NK-92 treated with Interleukin-12 subunit alpha and Interleukin-12 subunit beta, amount 100 ng/mL, for 24 hours (cell line): ENCODE results near the gene LFNG.
"Not testable (repeated sequence)": the region's sequence is repeated elsewhere in the genome, so short reads cannot be mapped to it uniquely, and the experiment has no call there.

Experiments used
- DNase-seq: peaks from one replicate; lab custom pipeline; 2025; lab: John Stamatoyannopoulos, UW

Gene LFNG

DNA sequence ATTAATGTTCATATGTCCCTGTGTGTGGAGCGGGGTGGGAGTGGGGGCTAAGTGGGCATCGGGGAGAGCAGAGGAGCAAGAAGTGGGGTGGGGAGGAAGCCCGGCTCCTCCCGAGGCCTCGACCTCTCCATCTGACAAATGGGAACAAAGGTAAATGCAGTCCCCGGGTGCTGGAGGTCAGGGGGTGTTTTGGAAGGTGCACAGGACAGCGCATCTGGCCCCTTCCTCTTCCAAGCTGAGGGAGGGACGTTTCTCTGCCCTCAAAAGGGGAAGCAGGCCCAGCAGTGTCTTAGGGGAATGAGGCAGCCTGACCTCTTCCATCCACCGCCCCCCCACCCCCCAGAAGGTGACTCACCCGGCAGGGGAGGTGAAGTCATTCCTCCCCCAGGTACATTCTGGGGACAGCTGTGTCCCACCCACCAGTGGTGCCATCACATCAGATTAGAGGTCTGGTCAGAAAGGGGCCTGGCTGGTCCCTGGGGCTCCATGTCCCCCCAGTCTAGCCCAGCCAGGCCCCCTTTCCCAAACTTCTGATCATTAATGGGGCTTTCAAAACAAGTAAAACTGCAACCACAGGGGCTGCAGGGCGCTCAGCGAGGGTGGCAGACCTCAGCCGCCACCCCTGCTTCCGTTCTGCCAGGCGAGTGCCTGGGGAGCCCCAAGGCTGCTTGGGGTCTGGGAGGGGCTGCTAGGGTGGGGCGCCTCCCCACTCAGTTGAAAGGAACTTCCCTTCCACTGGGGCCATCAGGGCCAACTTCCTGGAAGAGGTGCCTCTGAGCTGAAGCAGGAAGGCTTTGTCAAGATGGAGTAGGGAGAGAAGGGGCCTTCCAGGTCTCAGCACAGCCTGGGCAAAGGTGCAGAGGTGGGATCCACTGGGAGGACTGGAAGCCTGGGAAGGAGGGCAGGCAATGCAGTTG lies 10.8 kb downstream of the LFNG start:
- DNase-seq = peak; percentile 73

DNA sequence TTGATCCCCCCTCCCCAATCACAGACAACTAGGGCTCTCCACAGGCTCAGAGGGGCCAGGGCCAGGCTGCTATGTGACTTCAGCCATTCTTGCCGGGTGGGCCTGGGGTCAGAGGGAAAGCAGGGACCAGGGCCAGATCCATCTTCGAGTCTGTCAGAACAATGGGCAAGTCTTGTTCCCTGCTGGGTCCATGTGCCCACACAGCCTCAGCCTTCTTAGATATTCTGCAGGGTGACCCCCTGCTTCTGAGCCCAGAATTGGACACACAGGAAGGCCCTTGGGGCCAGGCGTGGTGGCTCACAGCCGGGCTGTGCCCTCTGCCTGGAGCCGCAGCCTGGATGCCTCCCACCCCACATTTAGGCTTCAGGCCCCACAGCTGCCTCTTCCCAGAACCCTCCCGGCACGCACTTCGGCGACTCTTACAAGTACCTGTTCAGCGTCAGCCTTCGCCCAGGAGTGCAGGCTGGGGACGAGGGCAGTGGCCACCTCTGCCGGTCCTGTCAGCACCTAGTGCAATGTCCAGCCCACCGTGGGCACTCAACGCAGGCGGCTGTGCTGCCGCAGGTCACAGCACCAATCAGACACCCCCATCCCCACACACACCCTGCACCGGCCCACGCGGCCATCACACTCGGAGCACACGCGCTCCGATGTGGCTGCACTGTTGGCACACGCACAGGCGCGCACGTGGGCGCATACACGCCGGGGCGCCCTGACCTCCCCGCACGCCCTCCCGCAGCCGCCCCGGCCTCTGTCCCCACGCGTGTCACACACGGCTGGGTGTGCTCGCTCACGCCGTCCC lies 11.6 kb downstream of the LFNG start:
- DNase-seq = peak; percentile 23

DNA sequence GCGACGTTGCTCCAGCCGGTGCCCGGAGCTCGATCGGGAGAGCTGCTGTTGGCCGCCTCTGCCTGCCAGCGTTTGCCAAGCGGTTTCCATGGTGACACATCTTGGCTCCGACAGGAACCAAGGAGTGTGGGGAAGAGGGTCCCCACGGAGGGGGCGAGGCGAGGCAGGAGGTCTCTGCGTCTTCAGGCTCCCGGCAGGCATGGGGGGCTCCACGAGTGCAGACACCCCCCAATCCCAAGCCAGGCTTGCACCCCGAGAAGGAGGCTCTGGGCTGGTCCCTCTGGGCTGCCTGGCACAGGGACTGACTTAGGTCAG lies 12.2 kb downstream of the LFNG start:
- not testable (repeated sequence) for DNase-seq

DNA sequence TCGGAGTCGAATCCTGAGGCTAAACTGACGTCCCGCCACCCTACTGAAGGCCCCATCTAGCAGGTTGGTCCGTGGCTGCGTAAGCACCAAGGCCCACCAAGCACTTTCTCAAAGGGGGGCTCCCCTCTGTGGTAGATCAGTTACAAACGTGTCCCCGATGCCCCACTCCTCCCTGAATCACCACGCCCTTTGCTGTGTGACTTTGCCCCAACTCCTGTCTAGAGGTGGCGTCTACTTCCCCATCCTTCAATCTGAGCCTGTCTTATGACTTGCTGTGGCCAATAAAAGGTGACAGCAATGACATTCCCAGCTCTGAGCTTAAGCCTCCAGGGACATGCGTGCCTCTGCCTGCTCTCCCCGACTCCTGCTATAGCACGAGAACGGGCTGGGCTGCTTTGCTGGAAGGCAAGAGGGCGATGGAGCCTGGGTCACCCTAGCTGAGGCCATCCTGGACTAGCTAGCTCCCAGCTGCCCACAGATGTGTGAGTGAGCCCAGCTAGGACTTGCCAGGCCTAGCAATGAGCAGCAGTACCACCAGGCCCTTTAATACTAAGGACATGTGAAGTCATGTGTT lies 12.7 kb downstream of the LFNG start:
- DNase-seq = not testable (repeated sequence)

DNA sequence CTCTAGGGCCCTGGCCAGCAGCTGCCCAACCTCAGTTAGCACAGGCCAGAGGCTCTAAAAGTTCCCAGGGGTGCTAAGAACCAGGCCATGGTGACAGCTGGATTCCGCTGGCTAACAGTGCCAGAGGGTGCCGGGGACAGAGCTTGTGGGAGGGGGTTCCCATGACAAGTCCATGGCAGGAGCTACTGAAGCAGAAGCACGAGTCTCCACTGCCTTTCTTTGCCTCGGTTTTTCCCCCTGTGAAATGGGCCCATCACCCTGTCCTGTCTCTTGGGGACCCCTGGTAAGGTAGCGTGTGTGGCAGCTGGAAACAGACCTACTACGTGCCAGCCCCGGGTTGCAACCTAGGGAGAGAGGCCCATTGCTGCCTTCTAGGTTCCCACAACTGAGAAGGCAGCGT lies 13.2 kb downstream of the LFNG start:
- not testable (repeated sequence) for DNase-seq

DNA sequence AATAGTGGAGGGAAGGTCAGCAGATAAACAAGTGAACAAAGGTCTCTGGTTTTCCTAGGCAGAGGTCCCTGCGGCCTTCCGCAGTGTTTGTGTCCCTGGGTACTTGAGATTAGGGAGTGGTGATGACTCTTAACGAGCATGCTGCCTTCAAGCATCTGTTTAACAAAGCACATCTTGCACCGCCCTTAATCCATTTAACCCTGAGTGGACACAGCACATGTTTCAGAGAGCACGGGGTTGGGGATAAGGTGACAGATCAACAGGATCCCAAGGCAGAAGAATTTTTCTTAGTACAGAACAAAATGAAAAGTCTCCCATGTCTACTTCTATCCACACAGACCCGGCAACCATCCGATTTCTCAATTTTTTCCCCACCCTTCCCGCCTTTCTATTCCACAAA lies 14.0 kb downstream of the LFNG start:
- DNase-seq = not testable (repeated sequence)

DNA sequence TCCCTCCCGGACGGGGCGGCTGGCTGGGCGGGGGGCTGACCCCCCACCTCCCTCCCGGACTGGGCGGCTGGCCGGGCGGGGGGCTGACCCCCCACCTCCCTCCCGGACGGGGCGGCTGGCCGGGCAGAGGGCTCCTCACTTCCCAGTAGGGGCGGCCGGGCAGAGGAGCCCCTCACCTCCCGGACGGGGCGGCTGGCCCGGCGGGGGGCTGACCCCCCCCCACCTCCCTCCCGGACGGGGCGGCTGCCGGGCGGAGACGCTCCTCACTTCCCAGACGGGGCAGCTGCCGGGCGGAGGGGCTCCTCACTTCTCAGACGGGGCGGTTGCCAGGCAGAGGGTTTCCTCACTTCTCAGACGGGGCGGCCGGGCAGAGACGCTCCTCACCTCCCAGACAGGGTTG lies 14.6 kb downstream of the LFNG start:
- not testable (repeated sequence) for DNase-seq

DNA sequence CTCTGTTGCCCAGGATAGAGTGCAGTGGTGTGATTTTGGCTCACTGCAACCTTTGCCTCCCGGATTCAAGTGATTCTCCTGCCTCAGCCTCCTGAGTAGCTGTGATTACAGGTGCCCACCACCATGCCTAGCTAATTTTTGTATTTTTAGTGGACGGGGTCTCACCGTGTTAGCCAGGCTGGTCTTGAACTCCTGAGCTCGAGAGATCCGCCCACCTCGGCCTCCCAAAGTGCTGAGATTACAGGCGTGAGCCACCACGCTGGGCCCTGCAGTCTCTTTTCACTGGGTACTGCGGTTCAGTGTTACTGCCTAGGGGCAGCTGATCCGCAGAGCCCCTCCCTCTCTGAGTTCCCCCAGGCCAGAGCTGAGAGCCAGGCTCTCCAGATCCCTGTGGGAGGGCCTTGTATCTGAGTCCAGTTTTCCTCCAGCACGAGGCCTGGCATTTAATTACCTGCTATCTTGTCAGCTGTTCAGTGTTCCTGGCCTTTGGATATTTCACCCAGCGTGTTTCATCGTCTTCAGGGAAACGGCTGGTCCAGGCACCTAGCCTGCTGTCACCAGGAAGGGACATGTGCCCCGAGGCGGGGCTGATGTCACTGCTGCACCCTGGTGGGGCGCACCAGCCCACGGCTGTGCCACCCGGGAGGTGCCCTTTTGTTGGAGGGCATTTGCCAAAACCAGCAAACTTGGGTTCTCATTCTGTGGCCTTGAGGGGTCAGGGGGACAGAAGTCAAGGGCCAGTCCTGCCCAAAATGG lies 16.5 kb downstream of the LFNG start:
- DNase-seq = not testable (repeated sequence)

DNA sequence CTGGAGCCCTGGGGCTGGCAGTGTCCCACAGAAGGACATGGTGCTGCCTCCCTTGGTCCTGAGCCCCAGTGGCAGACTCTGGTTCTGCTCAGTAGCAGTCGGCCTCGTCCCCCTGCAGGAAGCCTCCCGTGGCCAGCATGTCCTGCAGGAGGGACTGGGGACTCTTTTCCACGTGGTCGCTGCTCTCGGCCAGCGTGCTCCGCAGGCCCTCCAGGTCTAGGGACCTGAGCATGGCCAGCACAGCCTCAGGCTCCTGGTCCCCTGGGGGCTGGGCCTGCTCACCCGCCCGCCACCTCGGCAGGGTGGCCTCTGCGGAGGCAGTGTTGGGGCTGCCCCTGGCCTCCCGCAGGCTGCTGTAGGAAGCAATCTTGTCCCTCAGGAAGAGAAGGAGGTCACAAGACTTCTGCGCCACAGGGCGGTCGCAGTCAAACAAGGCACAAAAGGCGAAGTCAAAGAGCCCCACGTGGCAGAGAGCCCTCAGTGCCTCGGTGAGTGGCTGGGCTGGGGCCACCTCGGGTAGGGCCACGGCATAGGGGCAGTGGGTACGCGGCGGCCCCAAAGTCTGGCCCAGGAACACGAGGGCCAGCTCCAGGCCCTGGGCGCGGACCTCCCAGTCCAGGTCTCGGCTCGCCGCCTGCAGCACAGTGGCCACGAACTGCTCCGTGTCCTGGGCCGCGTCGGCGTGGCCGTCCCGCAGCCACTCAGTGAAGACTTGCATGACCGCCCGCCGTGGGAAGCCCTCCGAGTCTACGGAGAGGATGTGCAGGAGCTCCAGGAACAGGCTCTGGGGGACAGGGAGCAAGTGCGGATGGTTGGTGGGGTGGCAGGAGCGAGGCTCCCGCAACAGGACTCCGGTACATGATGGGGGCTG lies 18.6 kb downstream of the LFNG start:
- no peak for DNase-seq

DNA sequence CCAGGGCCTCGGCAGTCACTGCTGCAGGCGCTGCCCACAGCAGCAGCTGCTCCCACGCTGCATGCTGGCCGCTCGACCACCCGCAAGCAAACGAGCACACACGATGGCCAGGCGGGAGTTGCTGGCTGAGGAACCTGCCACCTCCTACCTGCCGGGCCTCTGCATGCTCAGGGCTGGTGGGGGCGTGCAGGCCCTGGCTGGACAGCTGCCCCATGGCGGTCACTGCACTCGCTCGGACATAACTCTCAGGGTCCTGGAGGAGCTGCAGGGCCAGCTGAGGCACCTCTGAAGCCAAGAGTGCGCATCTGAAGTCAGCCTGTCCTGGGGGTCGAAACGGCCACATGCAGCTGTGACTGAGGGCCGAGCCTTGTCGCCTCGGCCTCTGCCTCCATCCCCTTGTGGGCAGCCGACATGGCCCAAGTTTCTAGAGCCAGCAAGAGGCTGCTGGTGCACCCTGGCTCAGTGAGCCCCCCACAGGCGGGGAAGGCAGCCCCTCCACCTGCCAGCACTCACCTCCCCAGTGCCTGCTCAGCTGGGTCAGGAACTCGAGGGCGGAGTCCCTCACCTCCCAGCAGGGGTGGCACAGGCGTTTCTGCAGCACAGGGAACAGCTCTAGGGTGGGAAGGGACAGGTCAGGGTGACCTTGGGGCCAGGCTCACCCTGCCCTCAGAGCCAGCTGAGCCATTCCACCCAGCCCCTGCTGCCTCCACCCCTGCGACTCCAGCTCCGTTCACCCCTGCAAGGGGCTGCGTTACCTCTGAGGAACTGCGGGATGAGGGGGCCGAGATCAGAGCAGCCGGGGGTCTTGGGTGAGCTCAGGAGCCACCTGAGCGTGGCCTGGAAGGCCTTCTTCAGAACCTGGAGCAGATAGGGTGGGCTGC lies 19.7 kb downstream of the LFNG start:
- DNase-seq = no peak

DNA sequence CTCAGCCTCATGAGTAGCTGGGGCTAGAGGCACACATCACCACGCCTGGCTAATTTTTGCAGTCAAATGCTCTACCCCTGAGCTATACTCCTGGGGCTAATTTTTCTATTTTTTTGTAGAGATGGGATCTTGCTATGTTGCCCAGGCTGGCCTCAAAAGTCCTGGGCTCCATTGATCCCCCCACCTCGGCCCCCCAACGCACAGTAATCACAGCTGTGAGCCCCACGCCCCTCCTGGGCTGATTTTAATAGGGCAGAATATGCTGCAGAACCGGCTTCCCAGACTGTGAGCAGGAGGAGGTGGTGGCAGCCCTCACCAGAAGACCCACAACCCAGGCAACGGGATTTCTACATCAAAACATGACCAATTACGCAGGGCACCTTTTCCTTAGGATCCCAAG lies 20.6 kb downstream of the LFNG start:
- DNase-seq = no peak

DNA sequence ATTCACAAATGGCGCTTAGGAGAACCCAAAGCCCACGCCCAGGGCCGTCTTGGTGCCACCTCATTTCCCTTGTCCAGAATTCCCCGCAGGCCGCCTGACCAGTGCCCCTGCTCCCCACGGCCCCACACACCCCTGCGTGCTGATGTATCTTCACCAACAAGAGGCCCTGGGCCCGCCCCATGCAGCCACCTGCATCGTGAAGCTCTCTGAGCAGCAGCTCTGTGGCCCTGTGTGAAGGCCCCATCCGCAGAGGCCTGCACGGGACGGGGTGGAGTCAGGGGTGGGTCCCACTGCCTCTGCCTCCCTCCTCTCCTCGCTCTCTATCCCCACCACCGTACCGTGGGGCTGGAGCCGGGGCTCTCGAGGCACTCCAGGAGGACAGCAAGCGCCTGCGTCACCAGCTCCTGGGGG lies 21.1 kb downstream of the LFNG start:
- DNase-seq = no peak

DNA sequence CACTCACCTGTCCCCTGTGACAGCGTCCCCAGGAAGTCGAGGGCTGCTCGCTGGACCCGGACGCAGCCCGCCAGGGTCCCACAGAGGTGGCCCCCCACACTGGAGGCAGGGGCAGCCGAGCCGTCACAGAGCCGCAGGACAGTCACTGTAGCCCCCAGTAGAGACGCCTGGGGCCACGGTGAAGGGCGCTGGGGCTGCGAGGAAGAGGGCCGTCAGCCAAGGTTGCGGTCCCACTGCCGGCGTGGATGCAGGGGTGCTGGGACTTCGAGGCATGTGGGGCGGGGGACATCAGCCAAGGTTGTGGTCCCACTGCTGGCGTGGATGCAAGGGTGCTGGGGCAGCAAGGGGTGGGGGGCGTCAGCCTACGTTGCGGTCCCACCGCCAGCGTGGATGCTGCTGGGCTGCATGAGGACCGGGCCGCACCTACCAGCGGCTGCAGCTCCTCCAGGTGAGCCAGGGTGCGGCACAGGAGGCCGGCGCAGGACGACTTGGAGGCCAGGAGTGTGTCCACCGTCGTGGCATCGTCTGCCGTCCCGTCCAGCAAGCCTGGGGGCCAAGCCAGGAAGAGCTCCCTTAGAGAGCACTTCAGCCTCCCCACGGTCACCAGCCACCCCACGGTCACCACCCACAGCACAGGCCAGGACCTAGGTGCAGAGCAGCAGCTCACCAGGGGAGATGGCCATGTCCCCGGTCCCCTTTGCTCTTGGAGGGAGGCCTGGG lies 21.9 kb downstream of the LFNG start:
- DNase-seq = no peak

DNA sequence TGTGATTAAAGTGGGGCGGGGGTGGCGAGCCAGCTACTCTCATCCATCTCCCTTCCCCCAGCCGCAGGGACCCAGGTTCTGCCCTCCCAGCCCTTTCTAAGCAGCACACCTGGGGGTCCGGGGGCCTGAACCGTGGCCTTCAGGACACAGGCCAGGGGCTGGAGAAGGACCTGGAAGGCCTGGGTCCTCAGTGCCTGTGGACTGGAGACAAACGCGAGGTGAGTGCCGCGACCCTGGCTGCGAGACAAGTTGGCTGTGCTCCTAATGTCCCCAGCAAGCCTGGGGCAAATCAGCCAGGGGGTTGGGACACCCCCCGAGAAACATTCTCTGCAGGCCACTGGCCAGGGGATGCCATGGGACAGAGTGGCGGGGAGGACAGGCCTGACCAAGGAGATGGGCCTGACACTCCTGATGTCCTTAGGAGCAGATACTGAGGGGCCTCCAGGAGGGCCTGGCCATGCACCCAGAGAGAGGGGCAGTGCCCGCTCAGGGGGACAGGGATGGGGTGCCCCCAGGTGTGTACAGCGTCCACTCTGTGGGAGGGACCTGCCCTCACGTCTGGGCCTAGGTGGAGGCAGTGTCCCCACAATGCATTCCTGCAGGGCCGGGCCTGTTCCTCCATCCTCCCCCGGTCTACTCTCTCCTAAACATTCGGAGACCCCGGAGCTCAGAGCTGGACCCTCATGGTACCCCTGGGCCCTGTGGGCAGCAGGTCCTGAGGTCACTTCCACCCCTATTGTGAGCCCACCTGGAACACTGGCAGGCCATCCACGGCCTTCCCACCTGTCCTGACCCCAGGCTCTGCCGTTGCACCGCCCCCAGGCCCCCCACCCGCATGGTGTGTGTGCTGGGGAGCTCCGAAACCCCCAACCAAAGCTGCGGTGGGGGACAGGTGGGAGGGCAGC lies 22.7 kb downstream of the LFNG start:
- no peak for DNase-seq

DNA sequence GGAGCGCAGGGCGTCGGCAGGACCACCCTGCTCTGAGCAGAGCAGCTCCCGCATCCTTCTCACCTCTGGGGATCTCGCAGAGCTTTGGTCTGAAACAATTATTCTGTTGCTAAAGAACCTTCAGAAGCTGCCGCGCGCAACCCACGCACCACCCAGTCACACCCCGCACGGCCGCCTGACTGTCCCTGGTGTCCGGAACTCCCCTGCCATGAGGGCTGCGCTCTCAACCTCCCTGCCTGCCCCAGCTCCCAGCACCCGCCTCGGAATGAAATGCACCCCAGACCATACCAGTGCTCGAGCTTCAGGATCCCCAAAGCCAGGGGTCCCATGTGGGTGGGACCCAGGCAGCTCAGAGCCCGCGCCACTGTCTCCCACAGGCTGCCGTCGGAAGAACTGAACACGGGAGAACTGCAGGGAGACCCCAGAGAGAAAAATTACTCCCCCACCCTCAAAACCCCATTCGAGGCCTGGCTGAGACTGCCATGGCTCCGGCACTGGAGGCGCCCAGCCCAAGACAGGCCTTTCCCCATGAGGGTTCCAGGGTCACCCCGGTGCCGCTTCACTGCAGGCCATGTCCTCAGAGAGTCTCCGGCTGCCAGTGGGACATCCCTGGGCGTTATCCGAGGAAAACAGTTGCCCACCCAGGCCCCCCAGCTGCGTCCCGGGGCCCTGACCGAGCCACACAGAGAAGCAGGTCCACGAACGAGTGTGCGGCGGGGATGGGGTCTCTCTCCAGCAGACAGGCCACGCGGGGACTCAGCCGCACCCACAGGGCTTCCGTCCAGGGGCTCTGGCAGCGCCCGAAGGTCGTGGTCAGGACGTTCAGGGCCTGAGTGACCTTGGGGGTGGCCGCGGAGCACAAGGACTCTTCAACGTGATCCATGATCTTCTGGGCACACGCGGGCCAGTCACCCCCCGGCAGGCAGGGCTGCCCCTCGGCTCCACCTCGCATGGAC lies 23.6 kb downstream of the LFNG start:
- DNase-seq = no peak

DNA sequence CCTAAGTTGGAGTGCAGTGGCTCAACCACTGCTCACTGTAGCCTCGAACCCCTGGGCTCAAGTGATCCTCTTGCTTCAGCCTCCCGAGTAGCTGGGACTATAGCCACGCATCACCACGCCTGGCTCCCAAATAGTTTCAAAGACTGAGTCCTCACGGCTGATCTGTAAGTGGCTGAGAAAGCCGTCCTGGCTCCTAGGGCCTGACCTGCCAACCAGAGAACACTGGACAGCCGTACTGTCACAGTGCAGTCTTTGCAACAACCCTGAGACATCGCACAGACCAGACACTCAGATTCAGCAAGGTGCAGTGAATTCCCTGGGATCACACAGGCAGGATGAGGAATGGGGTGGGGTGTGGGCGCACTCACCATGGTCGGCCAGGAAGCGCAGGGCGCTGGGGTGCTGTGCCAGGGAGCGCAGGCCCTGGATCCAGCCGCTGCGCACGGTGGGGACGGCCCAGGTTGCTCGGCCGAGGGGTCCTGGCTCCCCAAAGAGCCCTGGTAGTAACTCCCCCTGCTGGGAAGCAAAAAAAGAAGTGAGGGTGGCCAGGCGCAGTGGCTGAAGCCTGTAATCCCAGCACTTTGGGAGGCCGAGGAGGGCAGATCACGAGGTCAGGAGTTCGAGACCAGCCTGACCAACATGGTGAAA lies 25.1 kb downstream of the LFNG start:
- DNase-seq = no peak
